WTC11 (cell line): Measurements from ENCODE around the gene NEDD9. TPM values are rescaled to one million over a fixed set of nuclear protein-coding genes. Genes with fewer than 3 reads are reported as not detected.

Source experiments
- ATAC-seq: fragments of 200-7000 bp; cut with Tn5 transposase; 2 replicates; pipeline ENCODE4 v1.10.0; 2021; ENCODE audit warnings: mild to moderate bottlenecking, moderate library complexity
- CTCF ChIA-PET: fragments of 300-600 bp; sonication (Branson Sonifier 250); formaldehyde crosslinking; loops from one replicate; lab custom pipeline; 2021; ENCODE audit warnings: antibody characterized with exemption; lab: Charles Lee
- POLR2A ChIA-PET: fragments of 350-600 bp; sonication (Branson Sonifier 250); formaldehyde crosslinking; loops from one replicate; lab custom pipeline; 2021; ENCODE audit warnings: antibody characterized with exemption; lab: Charles Lee
- DNase-seq: peaks from one replicate; pipeline ENCODE4 v3.0.0; 2021; ENCODE audit warnings: low spot score
- H3K27ac Mint-ChIP-seq: 2 replicates; pipeline ENCODE4 v1.8.0; 2021; ENCODE audit warnings: mixed read lengths
- H3K27me3 Mint-ChIP-seq: 2 replicates; pipeline ENCODE4 v1.8.0; 2021; ENCODE audit warnings: low read depth, mild to moderate bottlenecking, moderate library complexity, mixed read lengths
- H3K36me3 Mint-ChIP-seq: 2 replicates; pipeline ENCODE4 v1.8.0; 2021; ENCODE audit warnings: mixed read lengths
- H3K4me1 Mint-ChIP-seq: 2 replicates; pipeline ENCODE4 v1.8.0; 2022; ENCODE audit warnings: mixed read lengths
- H3K4me3 Mint-ChIP-seq: 2 replicates; pipeline ENCODE4 v1.8.0; 2021; ENCODE audit warnings: mild to moderate bottlenecking, moderate library complexity, mixed read lengths
- H3K9me3 Mint-ChIP-seq: 2 replicates; pipeline ENCODE4 v1.8.0; 2021; ENCODE audit warnings: mixed read lengths
- AFF4 ChIP-seq: sonication (generic); formaldehyde crosslinking; IDR thresholded peaks from 2 replicates; pipeline ENCODE4 v1.8.1; 2023; ENCODE audit warnings: mild to moderate bottlenecking, missing genetic modification reagents, borderline replicate concordance
- ATF1 ChIP-seq: sonication (generic); formaldehyde crosslinking; IDR thresholded peaks from 2 replicates; pipeline ENCODE4 v1.8.1; 2023; ENCODE audit warnings: mild to moderate bottlenecking, moderate library complexity, missing genetic modification reagents
- E2F1 ChIP-seq: sonication (generic); formaldehyde crosslinking; IDR thresholded peaks from 2 replicates; pipeline ENCODE4 v1.8.0; 2022; ENCODE audit warnings: mild to moderate bottlenecking, missing genetic modification reagents
- E2F4 ChIP-seq: sonication (generic); formaldehyde crosslinking; IDR thresholded peaks from 2 replicates; pipeline ENCODE4 v1.8.1; 2022; ENCODE audit warnings: low read depth, mild to moderate bottlenecking, moderate library complexity, missing genetic modification reagents, borderline replicate concordance
- ELF4 ChIP-seq: sonication (generic); formaldehyde crosslinking; IDR thresholded peaks from 2 replicates; pipeline ENCODE4 v1.8.1; 2022; ENCODE audit warnings: low read depth, mild to moderate bottlenecking, moderate library complexity, missing genetic modification reagents
- ERG ChIP-seq: fragments of 250-450 bp; sonication (Bioruptor Pico); IDR thresholded peaks from 2 replicates; pipeline ENCODE4 v1.8.0; 2021; ENCODE audit warnings: mild to moderate bottlenecking
- HMGA2 ChIP-seq: fragments of 250-450 bp; sonication (Bioruptor Pico); IDR thresholded peaks from 2 replicates; pipeline ENCODE4 v1.4.0; 2021; ENCODE audit warnings: mild to moderate bottlenecking, moderate library complexity
- NFATC4 ChIP-seq: fragments of 250-450 bp; sonication (Bioruptor Pico); IDR thresholded peaks from 2 replicates; pipeline ENCODE4 v1.9.0; 2021; ENCODE audit warnings: mild to moderate bottlenecking
- NFYB ChIP-seq: sonication (generic); formaldehyde crosslinking; conservative IDR thresholded peaks from 2 replicates; pipeline ENCODE4 v1.8.0; 2022; ENCODE audit warnings: low read depth, missing genetic modification reagents
- SMAD3 ChIP-seq: sonication (generic); formaldehyde crosslinking; IDR thresholded peaks from 2 replicates; pipeline ENCODE4 v1.8.0; 2022; ENCODE audit warnings: missing genetic modification reagents, mild to moderate bottlenecking, borderline replicate concordance
- SOX15 ChIP-seq: fragments of 250-450 bp; sonication (Bioruptor Pico); IDR thresholded peaks from 2 replicates; pipeline ENCODE4 v1.9.0; 2021; ENCODE audit warnings: mild to moderate bottlenecking
- ZNF219 ChIP-seq: sonication (generic); formaldehyde crosslinking; IDR thresholded peaks from 2 replicates; pipeline ENCODE4 v1.8.0; 2023; ENCODE audit warnings: missing genetic modification reagents, mild to moderate bottlenecking, borderline replicate concordance
- ZNF263 ChIP-seq: sonication (generic); formaldehyde crosslinking; IDR thresholded peaks from 2 replicates; pipeline ENCODE4 v1.8.1; 2022; ENCODE audit warnings: low read depth, mild to moderate bottlenecking, moderate library complexity, missing genetic modification reagents
- ZNF532 ChIP-seq: fragments of 250-450 bp; sonication (Bioruptor Pico); IDR thresholded peaks from 2 replicates; pipeline ENCODE4 v1.9.0; 2021; ENCODE audit warnings: mild to moderate bottlenecking, borderline replicate concordance
- total RNA-seq: library from RNA; stranded (reverse); gene quantifications from 3 replicates; pipeline ENCODE4 v1.2.3, GENCODE V29; 2021
- TF ChIP-seq, protein P1 (sequence below): sonication (generic); formaldehyde crosslinking; IDR thresholded peaks from 2 replicates; pipeline ENCODE4 v1.8.1; 2023; ENCODE audit warnings: mild to moderate bottlenecking, missing genetic modification reagents, moderate library complexity
- TF ChIP-seq, protein P2 (sequence below): sonication (generic); formaldehyde crosslinking; IDR thresholded peaks from 2 replicates; pipeline ENCODE4 v1.8.0; 2023; ENCODE audit warnings: missing genetic modification reagents
- TF ChIP-seq, protein P3 (sequence below): sonication (generic); formaldehyde crosslinking; IDR thresholded peaks from 2 replicates; pipeline ENCODE4 v1.8.0; 2022; ENCODE audit warnings: mild to moderate bottlenecking, missing genetic modification reagents

Gene NEDD9
- total RNA-seq, 1 experiment from 2014 or later = 9.8 TPM

DNA sequence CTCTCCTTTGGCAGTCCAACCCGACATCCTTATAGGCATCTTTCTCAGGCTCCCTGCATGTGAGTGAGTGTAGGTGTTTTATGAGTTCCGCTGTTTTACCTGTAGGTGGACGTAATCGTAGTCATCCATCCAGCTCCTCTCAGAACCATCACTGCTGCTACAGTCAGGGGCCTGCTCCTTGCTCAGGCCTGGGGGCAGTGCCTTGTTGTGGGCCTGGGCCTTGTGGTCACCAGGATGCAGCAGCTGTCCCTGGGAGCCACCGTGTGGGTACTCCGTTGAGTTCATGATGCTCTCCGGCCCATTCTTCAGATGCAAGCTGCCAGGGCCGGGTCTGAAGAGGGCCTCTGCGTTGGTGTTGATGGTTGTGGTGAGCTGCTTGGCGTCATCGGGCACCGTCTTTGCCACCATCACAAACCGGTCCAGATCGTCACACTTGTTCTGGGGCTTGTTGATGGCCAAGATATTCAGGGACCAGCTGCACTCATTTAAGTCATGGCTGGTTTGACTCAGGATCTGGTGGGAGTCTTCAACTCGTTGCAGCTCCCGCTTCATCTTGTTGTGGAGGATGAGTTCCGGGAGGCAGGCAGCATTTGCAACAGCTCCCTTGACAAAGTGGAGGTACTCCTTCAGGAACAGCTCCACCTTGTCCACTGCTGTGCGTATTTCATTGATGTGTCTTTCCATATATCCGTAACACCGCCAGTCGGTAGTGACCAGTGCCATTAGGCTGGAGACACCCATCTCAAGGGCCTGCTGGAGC lies 42.4 kb downstream of the NEDD9 start (continued):
- TF ChIP-seq ERG (CRISPR knock-in tag) = no peak
- TF ChIP-seq, protein P1, sequence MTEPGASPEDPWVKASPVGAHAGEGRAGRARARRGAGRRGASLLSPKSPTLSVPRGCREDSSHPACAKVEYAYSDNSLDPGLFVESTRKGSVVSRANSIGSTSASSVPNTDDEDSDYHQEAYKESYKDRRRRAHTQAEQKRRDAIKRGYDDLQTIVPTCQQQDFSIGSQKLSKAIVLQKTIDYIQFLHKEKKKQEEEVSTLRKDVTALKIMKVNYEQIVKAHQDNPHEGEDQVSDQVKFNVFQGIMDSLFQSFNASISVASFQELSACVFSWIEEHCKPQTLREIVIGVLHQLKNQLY (CRISPR knock-in tag) = no peak
- TF ChIP-seq, protein P2, sequence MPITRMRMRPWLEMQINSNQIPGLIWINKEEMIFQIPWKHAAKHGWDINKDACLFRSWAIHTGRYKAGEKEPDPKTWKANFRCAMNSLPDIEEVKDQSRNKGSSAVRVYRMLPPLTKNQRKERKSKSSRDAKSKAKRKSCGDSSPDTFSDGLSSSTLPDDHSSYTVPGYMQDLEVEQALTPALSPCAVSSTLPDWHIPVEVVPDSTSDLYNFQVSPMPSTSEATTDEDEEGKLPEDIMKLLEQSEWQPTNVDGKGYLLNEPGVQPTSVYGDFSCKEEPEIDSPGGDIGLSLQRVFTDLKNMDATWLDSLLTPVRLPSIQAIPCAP (CRISPR knock-in tag) = no peak

DNA sequence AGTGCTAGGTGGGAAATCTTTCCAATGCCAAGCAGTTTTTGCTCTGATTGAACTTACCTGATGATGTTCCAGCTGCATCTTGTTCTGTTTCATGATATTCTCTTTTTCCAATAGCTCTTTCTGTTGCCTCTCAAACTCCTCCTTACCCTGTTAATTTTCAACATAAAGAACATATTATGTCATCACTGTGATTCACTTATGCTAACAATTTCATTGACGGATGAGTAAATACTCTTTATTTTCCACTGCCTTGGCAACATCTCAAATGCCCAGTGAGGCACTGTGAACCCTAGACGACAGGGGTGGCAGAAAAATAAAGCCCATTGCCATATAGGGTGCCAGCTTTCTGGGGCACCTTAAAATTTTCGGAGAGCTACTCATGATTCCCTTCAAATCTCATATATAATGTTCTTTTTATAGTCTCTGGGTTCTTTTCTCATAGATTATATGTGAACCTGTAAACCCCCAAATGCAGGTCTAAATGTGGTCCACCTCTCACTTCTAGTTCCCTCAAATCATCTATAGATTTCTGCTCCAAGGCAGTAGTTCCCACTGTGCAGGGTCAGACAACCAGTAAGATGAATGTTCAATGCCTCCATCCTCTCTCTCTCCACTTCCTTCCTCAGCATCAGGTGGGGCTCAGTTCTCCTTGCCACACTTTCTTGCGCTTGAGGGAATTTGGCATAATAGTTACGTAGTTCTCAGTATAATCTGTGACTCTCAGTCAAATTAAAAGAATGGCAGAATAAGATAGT lies 44.1 kb downstream of the NEDD9 start:
- Mint-ChIP-seq H3K36me3 (peaks cover 61% of the 10 kb centered on the region), H3K27ac (no peak overlapping the region), H3K9me3 (peaks cover 8% of the 10 kb centered on the region), H3K4me3 (no peak overlapping the region), H3K4me1 (peaks cover 18% of the 10 kb centered on the region), H3K27me3 (no peaks in the 10 kb centered on the region)
- CTCF ChIA-PET = interaction anchor here (1.1 to 1.7 kb wide), 3 partner anchors 15 to 53 kb away, joined by 3 to 7 read pairs (median 5); no protein-coding TSS in a partner anchor
- POLR2A ChIA-PET = no interaction called here
- TF ChIP-seq NFYB (CRISPR knock-in tag) (no peak), AFF4 (no peak), NFATC4 (CRISPR knock-in tag) (no peak), SOX15 (no peak), ELF4 (no peak), SMAD3 (no peak), E2F4 (CRISPR knock-in tag) (no peak), ZNF532 (CRISPR knock-in tag) (no peak), ZNF219 (CRISPR knock-in tag) (no peak), ZNF263 (CRISPR knock-in tag) (no peak), HMGA2 (no peak), E2F1 (CRISPR knock-in tag) (no peak), ATF1 (CRISPR knock-in tag) (no peak)
- TF ChIP-seq, protein P3, sequence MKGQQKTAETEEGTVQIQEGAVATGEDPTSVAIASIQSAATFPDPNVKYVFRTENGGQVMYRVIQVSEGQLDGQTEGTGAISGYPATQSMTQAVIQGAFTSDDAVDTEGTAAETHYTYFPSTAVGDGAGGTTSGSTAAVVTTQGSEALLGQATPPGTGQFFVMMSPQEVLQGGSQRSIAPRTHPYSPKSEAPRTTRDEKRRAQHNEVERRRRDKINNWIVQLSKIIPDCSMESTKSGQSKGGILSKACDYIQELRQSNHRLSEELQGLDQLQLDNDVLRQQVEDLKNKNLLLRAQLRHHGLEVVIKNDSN = no peak
- no peak for DNase-seq
- no peak for ATAC-seq
